Right ventricle myocardium superior (tissue), 1 donor: ENCODE measurements around the gene MAG. TPM values are rescaled to one million over a fixed set of nuclear protein-coding genes. Genes with fewer than 3 reads are reported as not detected.

ENCODE experiments used
- ATAC-seq: fragments of 200-7000 bp; cut with Tn5 transposase; one replicate; pipeline ENCODE4 v1.9.1; 2020; ENCODE audit warnings: mild to moderate bottlenecking; ENCODE audit not compliant: poor library complexity
- DNase-seq: peaks from one replicate; pipeline ENCODE4 v3.0.0-alpha.2; 2020
- intact Hi-C: fragments of 100-400 bp; cut with DNase I; formaldehyde crosslinking; loops from one replicate; pipeline ENCODE4 v1.11.2; 2022
- total RNA-seq: library from RNA; stranded (reverse); fragmentation: NEBNext Ultra II Directional; extraction: Animal tissue kit (Norgen Biotek cat#: 25700); gene quantifications from one replicate; pipeline ENCODE4 v1.2.1, GENCODE V29; 2021
- donor health status: DM: no; HTN: yes; CAD: no; lungs with severe emphysema.

MAG gene
- total RNA-seq, 1 donor from 2014 or later = not detected

DNA sequence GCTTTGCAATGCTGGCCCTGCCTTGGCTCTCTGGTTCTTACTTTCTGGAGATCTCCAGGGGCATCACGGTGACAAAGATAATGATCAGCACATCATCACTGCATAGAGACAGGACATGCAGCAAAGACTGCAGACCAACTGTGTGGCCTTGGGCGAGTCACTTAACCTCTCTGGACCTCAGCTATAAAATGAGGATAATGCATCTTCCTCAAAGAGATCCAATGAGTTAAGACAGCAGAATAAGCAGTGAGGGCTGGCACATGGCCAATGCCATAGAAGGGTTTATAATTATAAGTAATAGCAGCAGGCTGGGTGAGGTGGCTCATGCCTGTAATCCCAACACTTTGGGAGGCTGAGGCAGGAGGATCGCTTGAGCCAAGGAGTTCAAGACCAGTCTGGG is 2.4 kb downstream of the MAG start:
- intact Hi-C loops = no loop called here
- DNase-seq (no peak), ATAC-seq (no peak)

DNA sequence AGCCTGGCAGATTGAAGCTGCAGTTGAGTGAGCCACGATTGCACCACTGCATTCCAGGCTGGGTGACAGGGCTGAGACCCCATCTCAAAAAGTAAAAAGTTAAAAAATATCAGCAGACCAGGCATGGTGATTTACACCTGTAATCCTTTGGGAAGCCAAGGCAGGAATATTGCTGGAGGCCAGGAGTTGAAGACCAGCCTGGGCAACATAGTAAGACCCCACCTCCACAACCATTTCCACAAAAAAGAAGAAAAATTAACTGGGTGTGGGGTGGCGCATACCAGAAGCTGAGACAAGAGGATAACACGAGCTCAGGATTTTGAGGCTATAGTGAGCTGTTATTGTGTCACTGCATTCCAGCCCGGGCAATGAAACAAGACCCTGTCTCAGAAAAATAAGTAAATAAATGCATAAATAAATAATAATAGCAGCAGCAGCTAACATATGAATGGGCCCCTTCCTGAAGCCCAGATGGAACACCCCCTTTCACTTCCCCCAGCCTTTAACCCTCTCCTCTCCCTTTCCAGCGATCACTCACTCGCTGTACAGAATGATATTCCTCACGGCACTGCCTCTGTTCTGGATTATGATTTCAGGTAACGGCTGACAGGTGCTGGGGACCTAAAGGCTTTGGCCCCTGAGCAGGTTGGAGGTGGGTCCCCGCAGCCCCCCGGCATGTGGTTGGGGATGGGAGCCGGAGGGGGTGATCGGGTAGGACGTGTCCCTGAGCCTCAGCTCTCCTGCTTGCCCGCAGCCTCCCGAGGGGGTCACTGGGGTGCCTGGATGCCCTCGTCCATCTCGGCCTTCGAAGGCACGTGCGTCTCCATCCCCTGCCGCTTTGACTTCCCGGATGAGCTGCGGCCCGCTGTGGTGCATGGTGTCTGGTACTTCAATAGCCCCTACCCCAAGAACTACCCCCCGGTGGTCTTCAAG is 3.2 kb downstream of the MAG start:
- no peak for ATAC-seq
- intact Hi-C loops = no loop called here
- no peak for DNase-seq

DNA sequence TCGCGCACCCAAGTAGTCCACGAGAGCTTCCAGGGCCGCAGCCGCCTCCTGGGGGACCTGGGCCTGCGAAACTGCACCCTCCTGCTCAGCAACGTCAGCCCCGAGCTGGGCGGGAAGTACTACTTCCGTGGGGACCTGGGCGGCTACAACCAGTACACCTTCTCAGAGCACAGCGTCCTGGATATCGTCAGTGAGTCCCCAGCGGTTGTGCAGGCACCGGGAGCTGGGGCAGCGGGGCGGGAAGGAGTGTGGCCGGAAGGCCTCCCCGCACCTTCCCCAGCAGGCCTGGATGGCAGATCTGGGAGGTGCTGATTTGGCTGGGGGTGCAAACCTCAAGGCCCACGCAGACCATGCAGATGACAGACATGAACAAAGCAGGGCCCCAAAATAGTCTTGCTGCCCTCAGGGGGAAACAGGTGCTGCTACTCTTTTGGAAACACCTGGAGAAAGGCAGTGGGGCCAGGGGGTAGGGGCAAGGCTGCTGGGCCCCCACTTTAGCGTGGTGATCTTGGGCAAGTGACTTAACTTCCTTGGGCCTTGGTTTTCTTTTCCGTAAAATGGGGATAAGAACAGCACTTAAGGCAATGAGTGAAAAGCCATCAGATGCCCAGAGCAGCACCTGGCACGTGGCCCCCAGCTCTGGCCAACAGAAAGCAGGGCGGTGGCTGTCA is 4.0 kb downstream of the MAG start:
- intact Hi-C loops = no loop called here
- ATAC-seq = no peak
- no peak for DNase-seq

DNA sequence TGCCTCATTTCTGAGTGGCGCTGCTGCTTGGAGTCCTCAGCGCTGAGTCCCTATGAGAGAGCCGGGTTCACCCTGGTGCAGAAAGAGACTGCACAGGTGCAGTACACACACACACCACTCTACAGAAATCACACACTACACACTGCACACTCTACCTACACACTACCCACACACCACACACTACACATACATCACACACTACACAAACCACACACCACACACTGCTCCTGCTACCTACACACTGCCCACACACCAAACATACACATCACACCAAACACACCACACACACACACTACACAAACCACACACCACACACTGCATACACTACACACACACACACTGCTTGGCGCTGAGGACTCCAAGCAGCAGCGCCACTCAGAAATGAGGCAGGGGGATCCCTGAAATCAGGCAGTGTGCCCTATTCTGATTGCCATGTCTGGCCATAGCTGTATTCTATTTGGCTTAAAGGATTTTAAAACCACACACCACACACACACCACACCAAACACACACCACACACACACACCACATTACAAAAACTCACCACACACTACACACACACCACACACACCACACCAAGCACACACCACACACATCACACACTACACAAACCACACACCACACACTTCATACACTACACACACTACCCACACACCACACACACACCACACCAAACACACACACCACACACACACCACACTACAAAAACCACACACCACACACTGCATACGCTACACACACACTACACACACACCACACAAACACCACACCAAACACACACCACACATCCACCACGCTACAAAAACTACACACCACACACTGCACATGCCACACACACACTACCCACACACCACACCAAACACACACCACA is 4.9 kb downstream of the MAG start:
- intact Hi-C loops = no loop called here
- no peak for DNase-seq

DNA sequence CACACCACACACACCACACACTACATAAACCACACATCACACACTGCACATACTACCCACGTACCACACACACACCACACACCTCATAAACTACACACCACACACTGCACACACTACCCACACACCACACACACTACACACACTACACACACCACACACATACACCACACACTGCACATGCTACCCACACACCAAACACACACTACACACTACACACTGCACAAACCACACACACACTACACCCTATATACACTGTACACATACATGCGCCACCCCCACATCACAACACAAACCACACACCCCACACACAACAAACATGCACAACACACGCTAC is 5.5 kb downstream of the MAG start:
- intact Hi-C loops = no loop called here
- ATAC-seq = no peak

More for the DNA sequence above, 4.9 kb downstream of the MAG start:
- ATAC-seq = no peak

DNA sequence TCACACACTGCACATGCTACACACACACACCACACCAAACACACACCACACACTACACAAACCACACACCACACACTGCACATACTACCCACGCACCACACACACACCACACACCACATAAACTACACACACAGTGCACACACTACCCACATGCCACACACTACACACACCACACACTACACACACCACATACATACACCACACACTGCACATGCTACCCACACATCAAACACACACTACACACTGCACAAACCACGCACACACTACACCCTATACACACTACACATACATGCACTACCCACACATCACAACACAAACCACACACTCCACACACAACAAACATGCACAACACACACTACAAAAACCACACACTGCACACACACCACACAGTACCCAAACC is 6.0 kb downstream of the MAG start:
- DNase-seq (no peak), ATAC-seq (no peak)
- intact Hi-C loops = no loop called here

More for the DNA sequence above, 5.5 kb downstream of the MAG start:
- no peak for DNase-seq

DNA sequence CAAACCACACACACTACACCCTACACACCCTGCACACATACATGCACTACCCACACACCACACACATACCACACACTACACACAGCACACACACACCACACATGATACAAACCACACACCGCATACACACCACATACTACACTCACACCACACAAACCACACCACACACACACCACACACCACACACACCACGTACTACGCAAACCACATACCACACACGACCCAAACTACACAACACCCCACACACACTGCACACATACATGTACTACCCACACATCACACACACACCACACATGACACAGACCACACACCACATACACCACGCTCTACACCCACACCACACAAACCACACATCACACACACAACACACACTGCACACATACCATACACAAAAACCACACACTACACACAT is 6.6 kb downstream of the MAG start:
- ATAC-seq (no peak), DNase-seq (no peak)
- intact Hi-C loops = no loop called here

DNA sequence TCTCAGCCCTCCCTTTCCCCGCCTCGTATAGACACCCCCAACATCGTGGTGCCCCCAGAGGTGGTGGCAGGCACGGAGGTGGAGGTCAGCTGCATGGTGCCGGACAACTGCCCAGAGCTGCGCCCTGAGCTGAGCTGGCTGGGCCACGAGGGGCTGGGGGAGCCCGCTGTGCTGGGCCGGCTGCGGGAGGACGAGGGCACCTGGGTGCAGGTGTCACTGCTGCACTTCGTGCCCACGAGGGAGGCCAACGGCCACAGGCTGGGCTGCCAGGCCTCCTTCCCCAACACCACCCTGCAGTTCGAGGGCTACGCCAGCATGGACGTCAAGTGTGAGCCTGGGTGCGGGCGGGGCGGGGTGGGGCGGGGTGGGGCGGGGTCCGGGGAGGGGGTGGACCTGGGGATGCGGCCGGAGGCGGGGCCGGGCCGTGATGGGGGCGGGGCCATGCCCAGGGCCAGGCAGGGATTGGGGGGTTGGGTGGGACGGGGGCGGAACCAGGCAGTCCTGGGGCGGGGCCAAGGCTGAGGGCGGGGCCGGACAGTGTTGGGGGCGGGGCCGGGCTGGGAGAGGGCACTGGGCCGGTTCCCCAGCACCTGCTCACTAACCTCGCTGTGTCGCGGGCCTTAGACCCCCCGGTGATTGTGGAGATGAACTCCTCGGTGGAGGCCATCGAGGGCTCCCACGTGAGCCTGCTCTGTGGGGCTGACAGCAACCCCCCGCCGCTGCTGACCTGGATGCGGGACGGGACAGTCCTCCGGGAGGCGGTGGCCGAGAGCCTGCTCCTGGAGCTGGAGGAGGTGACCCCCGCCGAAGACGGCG is 7.8 kb downstream of the MAG start:
- DNase-seq = no peak
- intact Hi-C loops = no loop called here
- ATAC-seq = no peak

DNA sequence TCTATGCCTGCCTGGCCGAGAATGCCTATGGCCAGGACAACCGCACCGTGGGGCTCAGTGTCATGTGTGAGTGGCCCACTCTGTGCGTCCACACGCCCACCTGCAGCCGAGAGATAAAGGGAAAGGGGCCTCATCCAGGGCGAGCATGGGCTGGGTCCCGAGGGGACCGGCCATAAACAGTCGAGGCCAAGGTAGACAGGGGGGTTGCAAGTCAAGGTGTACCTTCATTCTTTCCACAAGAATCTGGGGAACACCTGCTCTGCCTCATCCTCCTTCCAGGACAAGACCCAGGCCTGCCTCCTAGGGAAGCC is 8.3 kb downstream of the MAG start:
- no peak for DNase-seq
- no peak for ATAC-seq
- intact Hi-C loops = no loop called here

DNA sequence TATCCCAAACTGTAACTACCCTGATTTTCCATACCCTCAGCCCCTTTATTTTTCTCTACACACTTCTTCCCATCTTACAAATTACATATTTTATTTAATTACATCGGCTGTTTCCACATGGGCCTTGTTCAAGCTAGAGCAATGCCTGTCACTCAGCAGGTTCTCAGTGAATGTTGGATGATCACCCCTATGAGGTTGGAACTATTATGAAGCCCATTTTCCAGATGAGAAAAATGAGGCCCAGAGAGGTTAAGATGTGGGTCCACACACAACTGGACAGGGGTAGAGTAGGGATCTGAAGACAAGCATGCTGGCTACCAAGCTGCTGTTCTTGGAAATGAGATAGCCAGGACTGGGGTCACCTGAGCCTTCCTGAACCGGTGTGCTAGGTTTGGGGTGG is 10.0 kb downstream of the MAG start:
- ATAC-seq (no peak), DNase-seq (no peak)
- intact Hi-C loops = no loop called here

DNA sequence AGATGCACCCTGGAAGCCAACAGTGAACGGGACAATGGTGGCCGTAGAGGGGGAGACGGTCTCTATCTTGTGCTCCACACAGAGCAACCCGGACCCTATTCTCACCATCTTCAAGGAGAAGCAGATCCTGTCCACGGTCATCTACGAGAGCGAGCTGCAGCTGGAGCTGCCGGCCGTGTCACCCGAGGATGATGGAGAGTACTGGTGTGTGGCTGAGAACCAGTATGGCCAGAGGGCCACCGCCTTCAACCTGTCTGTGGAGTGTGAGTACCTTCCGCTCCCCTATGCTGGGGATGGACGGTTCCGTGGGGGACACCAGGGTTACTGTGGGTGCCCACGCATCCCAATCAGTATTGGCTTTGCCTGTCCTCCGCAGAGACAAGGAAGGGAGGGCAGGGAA is 10.5 kb downstream of the MAG start:
- no peak for ATAC-seq
- DNase-seq = peak; percentile 30
- intact Hi-C loops = no loop called here

DNA sequence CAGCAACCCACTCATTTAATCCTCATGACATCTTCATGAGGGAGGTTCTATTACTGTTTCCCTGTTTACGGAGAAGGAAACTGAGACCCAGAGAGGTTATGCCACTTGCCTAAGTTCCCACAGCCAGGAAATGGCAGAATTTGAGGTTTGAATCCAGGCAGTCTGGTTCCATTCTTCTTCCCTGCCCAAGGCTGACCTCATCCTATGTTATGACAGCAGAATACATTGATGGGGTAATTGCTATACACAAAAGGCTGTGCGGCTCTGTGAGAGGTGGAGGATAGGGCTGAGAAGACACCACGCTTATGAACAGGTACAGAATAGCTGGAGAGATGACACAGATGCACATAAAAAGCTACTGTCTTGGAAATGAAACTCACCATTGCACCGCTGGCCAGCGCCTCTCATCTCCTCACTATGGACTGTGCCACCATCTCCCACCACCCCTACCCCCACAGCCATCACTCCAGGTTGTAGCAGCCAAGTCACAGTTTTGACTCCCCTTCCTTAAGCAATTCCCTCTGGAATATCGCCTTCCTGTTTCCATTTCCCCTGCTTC is 11.5 kb downstream of the MAG start:
- DNase-seq (peak; percentile 9), ATAC-seq (no peak)
- intact Hi-C loops = no loop called here

DNA sequence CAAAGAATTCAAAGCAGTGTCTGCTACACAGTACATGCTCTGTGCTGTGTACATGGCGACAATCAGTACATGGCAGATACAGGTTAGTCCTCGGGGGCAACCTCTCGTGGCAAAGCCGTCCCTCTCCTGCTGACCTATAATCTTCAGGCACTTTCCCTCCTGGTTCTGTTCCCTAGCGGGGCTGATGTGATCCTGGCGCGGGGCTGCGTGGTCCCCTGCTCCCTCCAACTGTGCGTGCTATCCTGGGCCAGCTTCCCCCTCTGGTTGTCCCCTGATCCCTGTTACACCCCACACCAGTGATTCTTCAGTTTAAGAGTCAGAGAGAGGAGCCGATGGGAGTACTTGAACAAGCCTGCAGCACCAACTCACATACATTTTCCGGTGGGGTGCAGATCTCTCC is 12.1 kb downstream of the MAG start:
- ATAC-seq (no peak), DNase-seq (peak; percentile 10)
- intact Hi-C loops = no loop called here

DNA sequence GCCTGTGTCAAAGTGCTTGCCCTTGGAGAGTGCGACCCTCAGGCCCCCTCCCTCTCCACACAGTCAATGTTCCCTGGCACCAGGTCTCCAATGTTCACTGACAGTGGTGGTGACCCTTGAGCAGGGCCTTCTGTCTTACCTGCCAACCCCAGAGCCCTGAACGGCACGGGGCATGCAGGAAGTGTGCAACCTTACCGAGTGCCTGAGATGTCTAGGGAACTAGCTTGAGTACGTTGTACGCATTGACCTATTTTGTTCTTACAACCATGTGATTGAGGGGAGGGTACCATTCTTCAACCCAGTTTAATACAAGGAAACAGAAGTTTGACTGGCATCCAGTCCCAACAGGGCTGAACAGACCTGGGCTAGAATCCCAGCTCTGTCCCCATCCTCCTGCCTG is 13.2 kb downstream of the MAG start:
- ATAC-seq (no peak), DNase-seq (peak; percentile 25)
- intact Hi-C loops = no loop called here

DNA sequence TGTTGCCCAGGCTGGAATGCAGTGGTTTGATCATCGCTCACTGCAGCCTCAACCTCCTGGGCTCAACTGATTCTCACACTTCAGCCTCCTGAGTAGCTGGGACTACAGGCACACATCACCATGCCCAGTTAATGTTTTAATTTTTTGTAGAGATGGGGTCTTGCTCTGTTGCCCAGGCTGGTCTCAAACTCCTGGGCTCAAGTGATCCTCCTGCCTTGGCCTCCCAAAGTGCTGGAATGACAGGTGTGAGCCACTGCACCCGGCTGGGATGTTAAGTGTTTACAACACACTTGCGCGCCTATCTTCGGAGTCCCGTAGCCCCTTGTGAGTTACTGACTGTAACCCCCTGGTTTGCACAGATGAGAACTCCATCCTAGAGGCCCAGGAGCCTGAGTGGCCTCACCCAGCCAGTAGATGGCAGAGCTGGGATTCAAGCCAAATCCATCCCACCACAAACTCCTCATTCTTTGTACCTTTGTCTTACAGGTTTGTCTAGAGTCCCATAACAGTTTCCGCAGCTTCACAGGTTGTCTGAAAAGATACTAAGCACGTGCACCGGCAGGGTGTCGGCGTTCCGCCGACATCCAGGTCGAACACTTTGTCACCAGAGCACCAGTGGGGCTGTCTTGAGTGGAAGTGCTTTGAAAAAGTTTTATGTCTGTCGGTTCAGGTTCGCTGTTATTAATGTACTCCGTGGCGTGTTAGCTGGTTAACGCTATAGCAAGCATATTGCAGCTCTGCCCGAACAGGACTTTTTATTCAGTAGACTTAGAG is 14.7 kb downstream of the MAG start:
- intact Hi-C loops = no loop called here
- DNase-seq (peak; percentile 33), ATAC-seq (no peak)

DNA sequence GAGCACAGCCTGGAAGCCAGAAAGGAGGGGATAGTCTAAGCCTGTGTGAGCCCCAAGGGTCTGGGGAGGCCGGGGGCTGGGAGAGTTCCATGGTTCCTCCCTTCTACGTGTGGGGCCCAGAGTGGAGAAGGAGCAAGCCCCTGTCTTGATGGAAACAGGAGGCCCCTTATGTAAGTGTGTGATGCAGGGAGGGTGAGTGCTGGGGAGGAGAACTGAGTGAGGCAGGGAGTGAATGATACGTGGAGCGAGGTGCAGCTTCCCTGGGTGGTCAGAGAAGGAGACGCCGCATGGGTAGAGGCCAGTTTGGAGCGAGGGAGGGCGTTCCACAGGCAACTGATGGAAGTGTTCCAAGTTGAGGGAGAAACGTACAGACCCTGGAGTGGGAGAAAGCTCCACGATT is 16.0 kb downstream of the MAG start:
- intact Hi-C loops = no loop called here
- DNase-seq (peak; percentile 15), ATAC-seq (no peak)

DNA sequence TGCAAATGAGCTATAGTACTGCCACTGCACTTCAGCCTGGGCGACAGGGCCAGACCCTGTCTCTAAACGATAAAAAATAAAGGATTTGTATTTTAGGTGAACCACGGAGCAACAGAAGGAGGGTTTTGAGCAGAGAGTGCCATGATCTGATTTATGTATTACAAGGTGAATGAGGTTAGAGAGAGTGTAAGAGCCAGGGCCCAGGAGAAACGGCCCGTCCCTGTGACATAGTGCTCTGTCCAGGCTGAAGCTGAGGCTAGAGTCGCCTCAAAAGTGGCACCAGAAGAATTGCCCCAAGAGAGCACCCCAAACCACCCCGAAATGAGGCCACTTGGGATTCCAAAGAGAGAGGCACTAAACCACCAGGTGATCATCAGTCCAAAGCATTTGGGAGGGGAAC is 16.9 kb downstream of the MAG start:
- DNase-seq (no peak), ATAC-seq (no peak)
- intact Hi-C loops = no loop called here
